COLO829 (cell line): ENCODE measurements around the gene HOXB6.

Source experiments
- DNase-seq: peaks from one replicate; pipeline ENCODE4 v3.0.0; 2012; ENCODE audit warnings: low spot score

HOXB6 gene

GRCh38 chr17:48578616-48579470 lies 25.9 kb downstream of the HOXB6 start:
- DNase-seq = no peak

GRCh38 chr17:48577946-48578615 lies 26.7 kb downstream of the HOXB6 start, which contains the start of gene HOXB4:
HOXB4 (minus strand) TSS chr17:48578350; CDS start chr17:48578319, 31 bp downstream.
- no peak for DNase-seq

- DNase-seq = no peak
Observed at GRCh38 chr17:48577330-48577945, 27.3 kb downstream of the HOXB6 start.

- DNase-seq = no peak
Observed at GRCh38 chr17:48576479-48577309, 28.1 kb downstream of the HOXB6 start.

GRCh38 chr17:48575673-48576478 lies 28.9 kb downstream of the HOXB6 start:
- DNase-seq = no peak

- DNase-seq = peak; percentile 35
Observed at GRCh38 chr17:48575066-48575582, 29.7 kb downstream of the HOXB6 start.

GRCh38 chr17:48574505-48575065 lies 30.2 kb downstream of the HOXB6 start:
- no peak for DNase-seq

GRCh38 chr17:48571826-48572417 lies 32.9 kb downstream of the HOXB6 start:
- DNase-seq = no peak

- no peak for DNase-seq
Observed at GRCh38 chr17:48571024-48571818, 33.6 kb downstream of the HOXB6 start.

GRCh38 chr17:48570325-48571023 lies 34.3 kb downstream of the HOXB6 start:
- no peak for DNase-seq

- DNase-seq = no peak
Observed at GRCh38 chr17:48569674-48570324, 35.0 kb downstream of the HOXB6 start.

GRCh38 chr17:48569240-48569582 lies 35.6 kb downstream of the HOXB6 start:
- DNase-seq = no peak

- no peak for DNase-seq
Observed at GRCh38 chr17:48568499-48569239, 36.1 kb downstream of the HOXB6 start.

GRCh38 chr17:48567646-48568354 lies 37.0 kb downstream of the HOXB6 start:
- DNase-seq = no peak

GRCh38 chr17:48567209-48567608 lies 37.6 kb downstream of the HOXB6 start:
- DNase-seq = no peak

GRCh38 chr17:48566717-48567116 lies 38.1 kb downstream of the HOXB6 start:
- no peak for DNase-seq
